ENCODE measurements around the gene ASCL5. TPM values are rescaled to one million over a fixed set of nuclear protein-coding genes. Genes with fewer than 3 reads are reported as not detected.

Gene ASCL5
- total and polyA plus RNA-seq, 2 of the 13 experiments (the other 11 are each of a cell fraction or from before 2014, with no cell fraction given): not detected

GRCh38 chr1:201170533-201171062 is 43.6 kb upstream of the ASCL5 start (continued):
- TF ChIP-seq MXD1 (CRISPR knock-in tag; IDR thresholded peaks at IDR 0.05) (no peak), ZSCAN20 (CRISPR knock-in tag; IDR thresholded peaks at IDR 0.05; ENCODE audit: borderline replicate concordance) (0 out of 2 replicates have a peak, but pooled peaks have one; percentile 30), GATAD1 (CRISPR knock-in tag; IDR thresholded peaks at IDR 0.05) (peak; percentile 45), ZNF670 (CRISPR knock-in tag; IDR thresholded peaks at IDR 0.05; ENCODE audit: borderline replicate concordance) (no peak; the same call in 1 of the 2 replicates), HMGXB3 (CRISPR knock-in tag; IDR thresholded peaks at IDR 0.05; ENCODE audit: borderline replicate concordance) (no peak), CREB3 (CRISPR knock-in tag; IDR thresholded peaks at IDR 0.05) (no peak), SIN3B (IDR thresholded peaks at IDR 0.05; ENCODE audit: low read length) (no peak), ZNF615 (CRISPR knock-in tag; IDR thresholded peaks at IDR 0.05; ENCODE audit: borderline replicate concordance) (no peak), ZNF326 (CRISPR knock-in tag; IDR thresholded peaks at IDR 0.05; ENCODE audit: borderline replicate concordance) (no peak), MED13 (CRISPR knock-in tag; IDR thresholded peaks at IDR 0.05) (no peak), SETDB1 (CRISPR knock-in tag; IDR thresholded peaks at IDR 0.05; ENCODE audit: borderline replicate concordance) (no peak), NR2F2 (IDR thresholded peaks at IDR 0.05; ENCODE audit: borderline replicate concordance, low read depth) (peak; percentile 98), ZFP90 (CRISPR knock-in tag; IDR thresholded peaks at IDR 0.05; ENCODE audit: borderline replicate concordance) (peak; percentile 54; the same call in 1 of the 2 replicates), REXO4 (CRISPR knock-in tag; IDR thresholded peaks at IDR 0.05; ENCODE audit: borderline replicate concordance) (no peak), USF2 (IDR thresholded peaks at IDR 0.05; ENCODE audit: low read depth, low read length) (no peak), USF2 (CRISPR knock-in tag; IDR thresholded peaks at IDR 0.05; ENCODE audit: borderline replicate concordance) (no peak), GATAD2A (CRISPR knock-in tag; IDR thresholded peaks at IDR 0.05) (peak; percentile 81), ZSCAN12 (CRISPR knock-in tag; IDR thresholded peaks at IDR 0.05) (no peak), ZNF691 (CRISPR knock-in tag; IDR thresholded peaks at IDR 0.05; ENCODE audit: borderline replicate concordance, low read depth) (no peak), ZNF484 (CRISPR knock-in tag; IDR thresholded peaks at IDR 0.05; ENCODE audit: borderline replicate concordance, low read depth) (no peak), ZNF33B (CRISPR knock-in tag; IDR thresholded peaks at IDR 0.05) (no peak), ZNF367 (CRISPR knock-in tag; IDR thresholded peaks at IDR 0.05; ENCODE audit: borderline replicate concordance) (no peak), ATM (IDR thresholded peaks at IDR 0.05; ENCODE audit: borderline replicate concordance) (no peak)
